HG02938 (cell line): ENCODE measurements around the gene PTPRR.

Experiments used
- ATAC-seq: cut with Tn5 transposase; IDR thresholded peaks from one replicate; pipeline ENCODE4 v1.9.1; 2021; ENCODE audit warnings: mild to moderate bottlenecking, moderate library complexity; ENCODE audit not compliant: unreplicated experiment

Gene PTPRR

GRCh38 chr12:70709022-70709421 is 211.5 kb downstream of the PTPRR start:
- no peak for ATAC-seq

GRCh38 chr12:70706611-70707010 is 213.9 kb downstream of the PTPRR start:
- ATAC-seq = no peak

GRCh38 chr12:70698345-70698744 is 222.2 kb downstream of the PTPRR start:
- no peak for ATAC-seq

- no peak for ATAC-seq
Measured at GRCh38 chr12:70695361-70696023, 225.0 kb downstream of the PTPRR start.

GRCh38 chr12:70692681-70693288 is 227.8 kb downstream of the PTPRR start:
- ATAC-seq = no peak

- no peak for ATAC-seq
Measured at GRCh38 chr12:70691018-70691672, 229.4 kb downstream of the PTPRR start.

GRCh38 chr12:70686907-70687306 is 233.6 kb downstream of the PTPRR start:
- no peak for ATAC-seq

GRCh38 chr12:70686299-70686698 is 234.2 kb downstream of the PTPRR start:
- ATAC-seq = no peak

- ATAC-seq = no peak
Measured at GRCh38 chr12:70683976-70684375, 236.6 kb downstream of the PTPRR start.

- ATAC-seq = no peak
Measured at GRCh38 chr12:70671698-70672097, 248.8 kb downstream of the PTPRR start.

- ATAC-seq = no peak
Measured at GRCh38 chr12:70670948-70671347, 249.6 kb downstream of the PTPRR start.

GRCh38 chr12:70667253-70667652 is 253.3 kb downstream of the PTPRR start:
- no peak for ATAC-seq

GRCh38 chr12:70666364-70666763 is 254.2 kb downstream of the PTPRR start:
- no peak for ATAC-seq

- ATAC-seq = no peak
Measured at GRCh38 chr12:70664465-70664881, 256.1 kb downstream of the PTPRR start.

GRCh38 chr12:70663838-70664237 is 256.7 kb downstream of the PTPRR start:
- ATAC-seq = no peak

GRCh38 chr12:70661466-70662161 is 258.9 kb downstream of the PTPRR start:
- ATAC-seq = no peak

GRCh38 chr12:70660620-70661219 is 259.8 kb downstream of the PTPRR start:
- no peak for ATAC-seq

- no peak for ATAC-seq
Measured at GRCh38 chr12:70660002-70660604, 260.4 kb downstream of the PTPRR start.

- ATAC-seq = no peak
Measured at GRCh38 chr12:70659077-70659606, 261.4 kb downstream of the PTPRR start.

- ATAC-seq = no peak
Measured at GRCh38 chr12:70657616-70658286, 262.8 kb downstream of the PTPRR start.
